ENCODE results near the gene ISY1.
A peak's percentile ranks its signal among the peaks of the same experiment; 100 is the strongest.
"Not testable (repeated sequence)": the region's sequence is repeated elsewhere in the genome, so short reads cannot be mapped to it uniquely, and the experiment has no call there.

ISY1 gene

GRCh38 chr3:129165594-129165993 is 4.7 kb upstream of the ISY1 start:
- not testable (repeated sequence) for DNase-seq

GRCh38 chr3:129164500-129164899 is 3.6 kb upstream of the ISY1 start:
- no peak for DNase-seq

- DNase-seq = no peak
These were observed 2.1 kb upstream of the ISY1 start for GRCh38 chr3:129162729-129163579.

GRCh38 chr3:129161860-129162271 is 1.0 kb upstream of the ISY1 start:
- DNase-seq = no peak

GRCh38 chr3:129144786-129145185 is 16.1 kb downstream of the ISY1 start:
- DNase-seq = no peak

GRCh38 chr3:129141011-129141410 is 19.9 kb downstream of the ISY1 start:
- not testable (repeated sequence) for DNase-seq

GRCh38 chr3:129139911-129140310 is 21.0 kb downstream of the ISY1 start:
- DNase-seq = no peak

- DNase-seq = not testable (repeated sequence)
These were observed 24.6 kb downstream of the ISY1 start for GRCh38 chr3:129136275-129136674.

GRCh38 chr3:129132097-129132866 is 28.6 kb downstream of the ISY1 start:
- DNase-seq = no peak

- DNase-seq = no peak
These were observed 29.3 kb downstream of the ISY1 start for GRCh38 chr3:129131465-129132088.

- no peak for DNase-seq
These were observed 30.5 kb downstream of the ISY1 start for GRCh38 chr3:129130291-129130813.

- DNase-seq = no peak
These were observed 32.3 kb downstream of the ISY1 start for GRCh38 chr3:129128357-129129155.

GRCh38 chr3:129126726-129127280 is 34.1 kb downstream of the ISY1 start:
- no peak for DNase-seq

- no peak for DNase-seq
These were observed 37.4 kb downstream of the ISY1 start for GRCh38 chr3:129123314-129124060.

- no peak for DNase-seq
These were observed 38.4 kb downstream of the ISY1 start for GRCh38 chr3:129122412-129123011.

- peak; percentile 58 for DNase-seq
These were observed 39.0 kb downstream of the ISY1 start, which contains the start of gene RAB43 for GRCh38 chr3:129121792-129122411. TSS of gene RAB43 (minus strand) at chr3:129121804. CDS start at chr3:129121489, 315 bp downstream.

- DNase-seq = no peak
These were observed 39.7 kb downstream of the ISY1 start for GRCh38 chr3:129121016-129121791.

- DNase-seq = peak; percentile 13
These were observed 40.4 kb downstream of the ISY1 start for GRCh38 chr3:129120254-129121004.
